Stimulated activated CD4-positive, alpha-beta T cell treated with anti-CD3 and anti-CD28 coated beads, Interleukin-4, amount 100 ng/mL, for 1 hour (primary cell): ENCODE results near the gene ADAMTSL1.

Source experiments
- DNase-seq: peaks from one replicate; pipeline ENCODE4 v3.0.0-alpha.2; 2020

Gene ADAMTSL1

GRCh38 chr9:18888290-18888689, 414.3 kb downstream of the ADAMTSL1 start:
- DNase-seq, result no peak

DNA sequence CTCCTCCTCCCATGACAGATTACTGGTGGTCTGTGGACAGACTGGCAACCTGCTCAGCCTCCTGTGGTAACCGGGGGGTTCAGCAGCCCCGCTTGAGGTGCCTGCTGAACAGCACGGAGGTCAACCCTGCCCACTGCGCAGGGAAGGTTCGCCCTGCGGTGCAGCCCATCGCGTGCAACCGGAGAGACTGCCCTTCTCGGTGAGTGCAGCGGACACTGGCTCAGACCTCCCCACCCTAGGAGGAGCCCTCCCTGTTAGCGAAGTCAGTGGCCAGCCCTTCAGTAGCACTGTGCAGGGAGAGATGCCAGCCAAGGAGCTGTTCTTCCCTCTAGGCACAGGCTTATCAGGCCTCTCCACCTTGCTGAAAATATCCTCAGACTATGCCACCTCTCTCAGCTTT, 415.6 kb downstream of the ADAMTSL1 start:
- DNase-seq, result no peak

DNA sequence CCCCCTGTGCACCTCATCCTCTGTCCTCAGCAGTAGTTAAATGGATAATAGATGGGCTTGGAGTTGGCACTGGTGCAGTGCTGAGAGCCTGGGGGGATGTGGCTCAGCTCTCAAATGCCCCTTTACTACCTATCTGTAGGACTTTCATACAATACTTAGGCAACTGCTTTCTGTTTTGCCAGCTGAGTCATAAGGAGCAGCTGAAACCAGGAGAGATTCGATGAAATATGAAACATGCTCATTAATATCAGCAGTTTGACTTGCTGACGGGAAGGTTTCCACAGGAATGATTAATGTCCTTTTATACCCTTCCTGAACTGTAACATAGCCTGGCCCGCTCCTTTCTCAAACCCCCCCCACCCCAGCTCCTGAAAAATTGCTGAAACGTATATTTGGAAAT, 416.4 kb downstream of the ADAMTSL1 start:
- DNase-seq, result no peak

GRCh38 chr9:18891946-18892670, 418.2 kb downstream of the ADAMTSL1 start:
- DNase-seq, result no peak

DNA sequence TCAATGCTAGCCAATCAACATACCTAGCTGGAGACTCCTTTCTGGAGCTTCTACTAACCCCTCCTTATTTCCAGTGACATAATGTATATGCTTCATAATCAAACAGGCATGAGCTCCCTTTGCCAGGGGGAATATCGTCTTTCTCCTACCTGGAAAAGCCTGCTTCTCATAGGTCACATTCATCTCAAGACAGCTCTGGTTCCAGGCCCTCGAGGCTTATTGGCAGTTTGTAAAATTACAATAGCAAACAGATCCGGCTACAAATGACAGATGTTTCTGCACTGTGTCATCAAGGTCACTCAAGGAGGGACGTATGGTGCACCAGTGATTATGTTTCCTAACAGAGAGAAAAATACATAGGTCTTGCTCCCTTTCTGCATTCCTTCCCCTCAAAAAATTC, 419.1 kb downstream of the ADAMTSL1 start:
- DNase-seq, result no peak

- DNase-seq, result no peak
These were observed 419.5 kb downstream of the ADAMTSL1 start for GRCh38 chr9:18893491-18893890.

- DNase-seq, result no peak
These were observed 422.1 kb downstream of the ADAMTSL1 start for GRCh38 chr9:18896004-18896403.

GRCh38 chr9:18896531-18897179, 422.7 kb downstream of the ADAMTSL1 start:
- no peak for DNase-seq

- no peak for DNase-seq
These were observed 429.5 kb downstream of the ADAMTSL1 start for GRCh38 chr9:18903450-18903849.

GRCh38 chr9:18905028-18905882, 431.3 kb downstream of the ADAMTSL1 start:
- no peak for DNase-seq

- DNase-seq, result no peak
These were observed 432.1 kb downstream of the ADAMTSL1 start for GRCh38 chr9:18905883-18906629.

GRCh38 chr9:18906656-18907395, 432.9 kb downstream of the ADAMTSL1 start:
- DNase-seq, result no peak

DNA sequence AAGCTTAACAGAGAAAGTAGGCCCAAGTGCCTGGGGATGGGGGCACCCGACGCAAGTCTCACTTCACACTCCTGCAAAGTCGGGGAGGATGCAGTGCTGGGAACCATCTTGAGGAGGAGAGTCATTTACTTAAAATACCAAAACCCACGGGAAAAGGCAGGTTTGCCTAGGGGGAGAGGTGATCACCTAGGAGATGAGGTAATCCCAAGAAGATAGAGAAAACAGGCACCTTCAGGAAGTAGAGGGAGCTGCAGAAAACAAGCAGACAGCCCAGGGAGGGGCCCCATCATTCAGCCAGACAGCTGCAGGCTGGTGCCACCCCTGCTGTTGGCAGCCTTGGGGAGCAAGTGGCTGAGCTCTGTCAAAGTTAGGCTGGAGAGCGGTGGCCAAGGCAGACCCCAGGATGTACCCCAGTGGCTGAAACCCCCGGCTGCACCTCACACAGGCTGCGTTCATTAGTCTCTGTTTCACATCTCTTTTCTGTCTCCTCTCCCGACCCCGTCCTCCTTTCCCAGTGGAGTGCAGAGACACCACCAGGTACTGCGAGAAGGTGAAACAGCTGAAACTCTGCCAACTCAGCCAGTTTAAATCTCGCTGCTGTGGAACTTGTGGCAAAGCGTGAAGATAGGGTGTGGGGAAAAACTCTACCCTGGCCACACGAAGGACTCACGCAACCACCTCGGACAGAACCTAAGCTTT, 434.1 kb downstream of the ADAMTSL1 start:
- DNase-seq, result no peak

DNA sequence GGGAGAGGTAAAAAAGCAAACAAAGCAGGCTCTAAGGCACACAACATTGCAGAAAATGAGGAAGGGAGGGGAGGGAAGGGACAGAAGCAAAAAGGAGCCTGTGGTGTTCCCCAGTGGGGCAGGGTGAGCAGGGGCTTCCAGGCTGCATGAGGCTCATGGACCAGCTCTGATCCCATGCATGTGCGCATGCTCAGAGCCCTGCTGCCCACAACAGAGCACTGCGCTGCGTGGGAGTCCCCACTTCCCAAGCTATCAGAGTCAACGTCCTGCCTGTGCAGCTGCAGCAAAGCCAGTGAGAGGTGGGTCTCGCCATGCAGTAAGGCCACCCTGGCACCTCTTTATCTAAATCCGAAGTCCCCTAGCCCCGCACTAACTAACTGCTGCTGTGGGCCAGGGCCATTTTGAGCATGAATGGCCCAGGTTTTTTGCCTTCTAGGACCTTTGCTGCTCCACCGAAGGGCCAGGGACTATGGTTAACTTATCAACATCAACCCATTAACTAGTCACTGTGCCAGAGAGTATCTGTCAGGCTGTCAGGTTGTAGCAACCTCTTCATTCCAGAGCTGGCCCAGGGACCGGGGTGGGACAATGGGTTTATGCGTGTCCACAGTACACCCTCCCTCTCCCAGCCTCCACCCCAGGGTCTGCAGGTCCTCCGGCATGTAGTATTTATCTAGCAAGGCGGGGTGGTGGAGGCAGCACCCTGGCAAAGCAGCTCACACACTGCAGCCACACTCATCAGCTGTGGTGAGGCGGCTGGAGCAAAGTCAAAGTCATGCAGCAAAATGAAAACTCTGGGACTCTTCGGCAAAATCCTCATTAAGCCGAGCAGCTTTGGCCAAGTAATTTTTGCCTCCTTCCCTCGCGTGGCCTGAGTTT, 435.4 kb downstream of the ADAMTSL1 start:
- DNase-seq, result no peak

DNA sequence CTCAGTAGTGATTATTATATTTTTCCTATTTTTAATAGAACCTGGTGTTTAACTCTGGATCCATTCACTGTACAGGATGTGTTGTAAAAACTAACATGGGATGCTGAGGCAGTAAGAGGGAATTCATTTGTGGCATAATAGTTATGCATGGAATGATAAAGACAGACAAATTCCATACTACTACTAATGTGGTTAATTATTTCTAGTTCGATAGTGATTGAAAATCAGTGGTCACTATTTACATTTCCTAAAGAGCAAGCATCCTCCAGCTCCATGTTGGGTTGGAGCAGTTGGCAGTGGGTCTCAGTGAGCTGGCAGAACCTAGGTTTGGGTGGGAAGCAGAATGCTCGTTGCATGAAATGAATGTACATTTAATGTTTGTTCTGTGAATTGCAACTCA, 436.5 kb downstream of the ADAMTSL1 start:
- no peak for DNase-seq

GRCh38 chr9:18910916-18911315, 437.0 kb downstream of the ADAMTSL1 start:
- no peak for DNase-seq

DNA sequence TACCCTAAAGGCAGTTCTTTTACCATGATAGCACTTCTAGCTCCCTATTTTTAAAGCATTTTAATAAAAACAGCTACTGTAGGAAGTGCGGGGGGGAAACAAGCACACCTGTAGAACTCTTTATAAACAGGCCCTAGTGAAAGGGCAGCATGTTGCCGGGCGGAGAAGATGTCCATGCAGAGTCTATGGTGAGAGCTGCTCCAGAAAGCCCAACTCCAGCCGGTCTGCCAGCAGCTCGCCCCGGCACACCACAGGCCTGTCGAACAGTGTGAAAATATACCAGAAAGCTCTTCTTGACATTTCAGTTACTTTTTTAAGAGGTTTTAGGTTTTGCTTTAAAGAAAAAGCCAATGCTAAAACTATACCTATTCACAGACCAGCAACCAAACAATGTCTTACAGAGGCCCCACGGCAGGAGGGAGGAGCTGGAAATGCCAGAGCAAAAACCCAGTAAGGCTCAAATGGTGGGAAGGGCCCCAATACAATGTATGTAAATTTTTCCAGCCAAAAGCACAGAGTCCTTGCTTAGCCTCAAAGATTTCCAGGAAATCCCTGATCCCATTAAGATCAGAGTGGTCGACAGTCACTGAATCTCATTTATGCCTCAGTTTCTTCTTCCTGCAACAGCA, 437.9 kb downstream of the ADAMTSL1 start:
- no peak for DNase-seq

DNA sequence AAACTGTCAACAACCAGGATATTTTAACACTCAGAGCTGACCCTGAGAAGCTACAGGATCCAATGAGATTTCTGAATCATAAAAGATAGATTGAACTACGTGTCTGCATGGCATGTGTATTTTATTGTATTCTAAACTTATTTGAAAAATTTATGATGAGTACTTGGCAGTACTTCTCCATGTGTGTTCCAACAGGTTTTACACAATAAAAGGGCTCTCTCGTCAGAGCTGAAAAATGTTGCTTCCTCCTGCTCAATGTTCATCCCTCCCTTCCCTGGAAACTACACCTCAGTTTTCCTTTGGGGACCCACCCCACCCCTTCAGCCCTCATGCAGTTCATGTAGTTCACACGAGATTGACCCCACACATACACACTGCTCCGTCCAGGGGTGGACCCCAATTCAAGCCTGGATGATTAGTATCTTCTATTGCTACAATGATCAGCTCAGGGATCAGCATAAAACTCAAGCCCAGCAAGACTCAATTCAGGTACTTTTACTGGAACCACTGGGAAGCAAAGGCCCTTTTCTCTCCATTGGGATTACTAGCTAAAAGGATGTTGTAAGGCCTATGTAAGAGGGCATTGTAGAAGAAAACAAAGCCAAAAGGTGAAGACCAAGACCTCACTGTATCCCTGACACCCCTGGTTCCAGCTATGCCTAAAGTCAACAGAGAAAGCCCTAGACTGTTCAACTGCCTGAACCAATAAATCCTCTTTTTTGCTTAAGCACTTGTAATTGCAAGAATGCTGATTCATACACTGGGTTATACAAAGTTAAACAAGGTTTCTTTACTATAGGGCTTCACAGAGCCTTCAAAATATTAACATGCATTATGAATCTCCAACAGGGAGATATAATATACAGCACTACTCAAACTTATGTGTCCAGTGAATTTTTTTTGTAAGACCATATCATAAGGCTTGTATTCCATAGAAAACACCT, 446.5 kb downstream of the ADAMTSL1 start:
- no peak for DNase-seq
